Inflammatory macrophage treated with lipopolysaccharide for 4 hours (primary cell): Measurements from ENCODE around the gene IFIT3.
"Not testable (repeated sequence)": the region's sequence is repeated elsewhere in the genome, so short reads cannot be mapped to it uniquely, and the experiment has no call there.

Experiments
- DNase-seq: peaks from one replicate; pipeline ENCODE4 v3.0.0-alpha.2; 2020

The IFIT3 gene

GRCh38 chr10:89304026-89304425 is 23.8 kb upstream of the IFIT3 start:
- DNase-seq = no peak

- no peak for DNase-seq
Observed at GRCh38 chr10:89304446-89304845, 23.4 kb upstream of the IFIT3 start.

GRCh38 chr10:89304925-89305324 is 22.9 kb upstream of the IFIT3 start:
- DNase-seq = no peak

DNA sequence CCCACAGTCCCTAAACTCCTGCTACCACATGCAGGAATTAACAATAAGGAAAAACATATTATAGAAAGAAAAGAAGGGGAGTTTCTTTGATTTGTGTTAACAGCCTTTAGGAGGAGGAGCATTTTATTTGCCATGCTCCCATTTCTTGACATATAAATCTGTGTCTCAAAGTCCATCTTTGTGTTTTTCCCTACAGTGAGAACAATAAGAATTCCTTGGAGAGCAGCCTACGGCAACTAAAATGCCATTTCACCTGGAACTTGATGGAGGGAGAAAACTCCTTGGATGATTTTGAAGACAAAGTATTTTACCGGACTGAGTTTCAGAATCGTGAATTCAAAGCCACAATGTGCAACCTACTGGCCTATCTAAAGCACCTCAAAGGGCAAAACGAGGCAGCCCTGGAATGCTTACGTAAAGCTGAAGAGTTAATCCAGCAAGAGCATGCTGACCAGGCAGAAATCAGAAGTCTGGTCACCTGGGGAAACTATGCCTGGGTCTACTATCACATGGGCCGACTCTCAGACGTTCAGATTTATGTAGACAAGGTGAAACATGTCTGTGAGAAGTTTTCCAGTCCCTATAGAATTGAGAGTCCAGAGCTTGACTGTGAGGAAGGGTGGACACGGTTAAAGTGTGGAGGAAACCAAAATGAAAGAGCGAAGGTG is 21.9 kb upstream of the IFIT3 start:
- peak; percentile 18 for DNase-seq

GRCh38 chr10:89306434-89307268 is 21.1 kb upstream of the IFIT3 start:
- peak; percentile 8 for DNase-seq

DNA sequence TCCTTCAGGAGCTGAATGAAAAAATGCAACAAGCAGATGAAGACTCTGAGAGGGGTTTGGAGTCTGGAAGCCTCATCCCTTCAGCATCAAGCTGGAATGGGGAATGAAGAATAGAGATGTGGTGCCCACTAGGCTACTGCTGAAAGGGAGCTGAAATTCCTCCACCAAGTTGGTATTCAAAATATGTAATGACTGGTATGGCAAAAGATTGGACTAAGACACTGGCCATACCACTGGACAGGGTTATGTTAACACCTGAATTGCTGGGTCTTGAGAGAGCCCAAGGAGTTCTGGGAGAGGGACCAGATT is 20.6 kb upstream of the IFIT3 start:
- no peak for DNase-seq

DNA sequence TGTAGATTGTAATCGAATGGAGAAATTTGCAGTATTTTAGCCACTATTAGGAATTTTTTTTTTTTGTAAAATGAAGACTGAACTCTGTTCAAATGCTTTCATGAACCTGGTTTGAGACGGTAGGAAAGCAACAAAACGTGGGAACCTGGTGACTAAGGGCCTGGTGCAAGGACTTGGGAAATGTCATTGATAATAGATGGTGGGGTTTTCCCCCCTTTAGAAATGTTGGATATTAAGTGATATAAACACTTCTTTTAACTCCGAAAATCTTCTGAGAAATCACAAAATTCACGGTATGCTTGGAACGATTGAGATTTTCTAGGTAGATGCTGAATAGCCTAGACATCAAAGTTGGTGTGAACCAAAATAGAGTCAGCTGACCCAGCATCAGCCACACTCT is 19.5 kb upstream of the IFIT3 start:
- DNase-seq = peak; percentile 26

- peak; percentile 13 for DNase-seq
Observed at GRCh38 chr10:89308736-89309135, 19.1 kb upstream of the IFIT3 start.

DNA sequence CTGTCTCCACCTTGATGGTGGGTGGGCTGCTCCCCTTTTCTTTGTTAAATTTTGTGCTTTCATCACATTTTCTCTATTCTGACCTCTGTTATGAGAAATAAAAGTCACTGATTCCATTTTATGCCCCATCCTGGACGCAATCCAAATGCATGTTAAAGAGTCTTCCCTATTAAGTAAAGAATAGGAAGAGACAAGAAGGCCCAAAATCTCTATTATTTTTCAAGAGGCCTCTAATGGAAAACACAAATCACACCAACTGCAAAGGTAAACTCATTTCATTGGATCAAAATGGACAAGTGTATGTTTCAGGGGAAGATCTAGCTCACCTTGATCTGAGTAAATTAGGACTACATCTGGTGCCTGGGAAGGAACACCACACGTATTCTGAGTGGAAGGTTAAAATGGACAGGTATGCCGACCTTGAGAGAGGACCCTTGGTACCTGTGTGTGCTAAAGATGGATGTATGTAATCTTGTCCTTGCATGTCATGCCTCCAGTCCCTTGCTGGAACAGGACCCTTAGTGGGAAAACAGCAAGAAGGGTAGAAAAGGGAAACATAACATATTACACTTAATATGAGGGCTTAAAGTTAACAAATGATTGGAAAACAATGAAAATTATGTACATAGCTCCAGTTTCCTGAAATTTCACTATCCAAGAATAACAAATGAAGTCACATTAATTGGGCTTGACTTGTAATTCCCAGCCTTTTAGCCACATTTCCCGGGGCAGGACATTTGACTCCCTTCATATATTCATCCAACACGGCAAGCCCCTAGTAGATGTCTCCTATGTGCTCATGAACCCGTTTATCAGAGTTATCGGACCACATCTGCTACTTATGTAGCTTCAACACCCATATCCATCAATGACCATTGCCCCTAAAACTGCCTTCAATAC is 18.4 kb upstream of the IFIT3 start:
- DNase-seq = peak; percentile 57

GRCh38 chr10:89310056-89310893 is 17.5 kb upstream of the IFIT3 start:
- peak; percentile 70 for DNase-seq

GRCh38 chr10:89312973-89313372 is 14.8 kb upstream of the IFIT3 start:
- no peak for DNase-seq

- DNase-seq = no peak
Observed at GRCh38 chr10:89314676-89315075, 13.1 kb upstream of the IFIT3 start.

DNA sequence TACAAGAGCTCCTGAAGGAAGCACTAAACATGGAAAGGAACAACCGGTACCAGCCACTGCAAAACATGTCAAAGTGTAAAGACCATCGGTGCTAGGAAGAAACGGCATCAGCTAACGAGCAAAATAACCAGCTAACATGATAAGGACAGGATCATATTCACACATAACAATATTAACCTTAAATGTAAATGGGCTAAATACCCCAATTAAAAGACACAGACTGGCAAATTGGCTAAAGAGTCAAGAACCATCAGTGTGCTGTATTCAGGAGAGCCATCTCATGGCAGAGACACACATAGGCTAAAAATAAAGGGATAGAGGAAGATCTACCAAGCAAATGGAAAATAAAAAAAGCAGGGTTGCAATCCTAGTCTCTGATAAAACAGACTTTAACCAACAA is 9.8 kb upstream of the IFIT3 start:
- DNase-seq = not testable (repeated sequence)

GRCh38 chr10:89325081-89325480 is 2.7 kb upstream of the IFIT3 start:
- DNase-seq = peak; percentile 54

DNA sequence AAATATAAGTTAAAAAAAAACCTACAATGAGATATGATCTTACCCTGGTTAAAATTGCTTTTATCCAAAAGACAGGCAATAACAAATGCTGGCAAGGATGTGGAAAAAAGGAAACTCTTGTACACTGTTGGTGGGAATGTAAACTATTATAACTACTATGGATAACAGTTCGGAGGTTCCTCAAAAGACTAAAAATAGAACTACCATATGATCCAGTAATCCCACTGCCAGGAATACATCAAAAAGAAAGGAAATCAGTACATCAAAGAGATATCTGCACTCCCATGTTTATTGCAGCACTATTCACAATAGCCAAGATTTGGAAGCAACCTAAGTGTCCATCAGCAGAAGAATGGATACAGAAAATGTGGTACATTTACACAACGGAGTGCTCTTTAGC is 1.9 kb upstream of the IFIT3 start:
- not testable (repeated sequence) for DNase-seq

GRCh38 chr10:89329151-89329550 is 1.4 kb downstream of the IFIT3 start:
- DNase-seq = peak; percentile 11

DNA sequence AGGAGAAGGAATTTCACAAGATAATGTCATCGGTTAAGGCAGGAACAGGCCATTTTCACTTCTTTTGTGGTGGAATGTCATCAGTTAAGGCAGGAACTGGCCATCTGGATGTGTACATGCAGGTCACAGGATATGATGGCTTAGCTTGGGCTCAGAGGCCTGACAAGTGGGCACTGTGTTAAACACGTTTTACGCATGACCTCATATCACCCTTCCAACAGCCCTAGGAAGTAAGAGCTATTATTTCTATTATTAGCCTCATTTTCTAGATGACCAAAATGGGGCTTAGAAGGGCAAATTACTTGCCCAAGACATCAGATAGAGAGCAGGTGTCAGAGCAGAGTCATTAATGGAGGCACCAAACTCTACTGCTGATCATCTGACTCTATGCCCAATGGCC is 2.2 kb downstream of the IFIT3 start:
- DNase-seq = peak; percentile 55

- peak; percentile 13 for DNase-seq
Observed at GRCh38 chr10:89330537-89331212, 2.9 kb downstream of the IFIT3 start.

DNA sequence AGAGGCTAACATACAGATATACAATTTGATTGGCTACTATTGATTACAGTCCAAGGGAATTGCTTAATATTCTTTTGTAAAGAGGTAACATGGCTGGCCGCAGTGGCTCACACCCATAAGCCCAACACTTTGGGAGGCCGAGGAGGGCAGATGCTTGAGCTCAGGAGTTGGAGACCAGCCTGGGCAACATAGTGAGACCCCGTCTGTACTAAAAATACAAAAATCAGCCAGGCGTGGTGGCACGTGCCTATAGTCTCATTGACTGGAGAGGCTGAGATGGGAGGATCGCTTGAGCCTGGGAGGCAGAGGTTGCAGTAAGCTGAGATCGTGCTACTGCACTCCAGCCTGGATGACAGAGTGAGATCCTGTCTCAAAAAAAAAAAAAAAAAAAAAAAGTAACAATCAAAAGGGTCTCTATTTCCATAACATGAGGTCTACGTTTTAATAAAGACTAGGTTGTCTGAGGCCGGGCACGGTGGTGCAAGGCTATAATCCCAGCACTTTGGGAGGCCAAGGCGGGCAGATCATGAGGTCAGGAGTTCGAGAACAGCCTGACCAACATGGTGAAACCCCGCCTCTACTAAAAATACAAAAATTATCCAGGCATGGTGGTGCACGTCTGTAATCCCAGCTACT is 3.8 kb downstream of the IFIT3 start:
- not testable (repeated sequence) for DNase-seq

- peak; percentile 93 for DNase-seq
Observed at GRCh38 chr10:89332123-89332633, 4.4 kb downstream of the IFIT3 start.

DNA sequence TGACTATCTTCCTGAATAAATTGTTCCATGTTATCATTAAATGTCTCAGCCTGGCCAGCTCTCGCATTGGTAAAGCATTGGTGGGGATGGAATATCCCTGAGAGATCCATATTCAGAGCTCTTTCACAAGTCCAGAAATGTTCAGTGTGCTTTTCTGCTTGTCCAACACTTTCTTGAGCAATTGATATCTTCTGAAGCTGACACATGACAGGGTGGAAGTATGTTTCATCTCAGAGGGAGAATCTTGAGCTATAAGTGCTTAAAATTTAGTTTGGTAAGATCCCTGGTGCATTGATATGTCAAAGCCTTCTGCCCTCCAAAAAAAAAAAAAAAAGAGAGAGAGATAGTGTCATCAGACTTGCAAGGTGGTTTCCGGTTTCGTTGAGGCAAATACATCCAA is 7.4 kb downstream of the IFIT3 start:
- DNase-seq = peak; percentile 14
